ENCODE measurements around the gene GMCL2.

Gene GMCL2

DNA sequence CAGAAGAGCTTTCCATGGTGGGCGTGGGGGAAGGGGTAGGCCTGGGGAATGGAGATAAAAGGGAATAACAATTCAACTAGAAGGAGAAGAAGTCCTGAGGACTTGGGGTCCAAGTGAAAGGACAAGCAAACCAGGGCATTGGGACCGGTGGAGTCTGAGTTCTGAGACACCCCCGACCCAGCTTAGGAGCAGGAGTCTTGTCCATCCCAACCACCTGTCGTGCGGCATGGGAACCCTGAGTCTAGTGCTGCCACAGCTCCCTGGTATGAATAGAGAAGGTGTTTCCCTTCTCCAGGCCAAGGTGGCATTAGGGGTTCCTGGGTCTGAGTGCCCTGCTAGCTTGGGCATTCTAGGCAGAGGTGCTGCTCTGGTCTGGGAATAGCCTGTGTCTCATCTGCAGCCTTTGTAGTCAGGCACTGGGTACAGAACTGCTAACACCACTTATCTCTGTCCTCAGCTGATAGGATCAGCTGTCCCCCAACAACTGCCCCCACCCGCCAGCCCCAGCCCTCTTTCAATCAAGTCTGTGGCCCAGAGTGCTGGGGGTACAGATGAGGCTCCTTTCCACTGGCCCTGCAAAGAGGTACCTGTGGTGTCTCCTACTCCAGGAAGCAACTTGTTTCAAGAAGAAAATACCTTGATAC lies 27.1 kb upstream of the GMCL2 start:
- FAIRE-seq = no peak
- DNase-seq (ENCODE audit: insufficient read length, low spot score) = no peak
- TF ChIP-seq, protein P1, sequence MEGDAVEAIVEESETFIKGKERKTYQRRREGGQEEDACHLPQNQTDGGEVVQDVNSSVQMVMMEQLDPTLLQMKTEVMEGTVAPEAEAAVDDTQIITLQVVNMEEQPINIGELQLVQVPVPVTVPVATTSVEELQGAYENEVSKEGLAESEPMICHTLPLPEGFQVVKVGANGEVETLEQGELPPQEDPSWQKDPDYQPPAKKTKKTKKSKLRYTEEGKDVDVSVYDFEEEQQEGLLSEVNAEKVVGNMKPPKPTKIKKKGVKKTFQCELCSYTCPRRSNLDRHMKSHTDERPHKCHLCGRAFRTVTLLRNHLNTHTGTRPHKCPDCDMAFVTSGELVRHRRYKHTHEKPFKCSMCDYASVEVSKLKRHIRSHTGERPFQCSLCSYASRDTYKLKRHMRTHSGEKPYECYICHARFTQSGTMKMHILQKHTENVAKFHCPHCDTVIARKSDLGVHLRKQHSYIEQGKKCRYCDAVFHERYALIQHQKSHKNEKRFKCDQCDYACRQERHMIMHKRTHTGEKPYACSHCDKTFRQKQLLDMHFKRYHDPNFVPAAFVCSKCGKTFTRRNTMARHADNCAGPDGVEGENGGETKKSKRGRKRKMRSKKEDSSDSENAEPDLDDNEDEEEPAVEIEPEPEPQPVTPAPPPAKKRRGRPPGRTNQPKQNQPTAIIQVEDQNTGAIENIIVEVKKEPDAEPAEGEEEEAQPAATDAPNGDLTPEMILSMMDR (IDR thresholded peaks at IDR 0.05; ENCODE audit: insufficient read depth, missing control alignments) = no peak

GRCh38 chr5:178213748-178214151 lies 26.6 kb upstream of the GMCL2 start:
- TF ChIP-seq, protein P1 (IDR thresholded peaks at IDR 0.05; ENCODE audit: insufficient read depth, missing control alignments) = no peak
- FAIRE-seq (no peak), DNase-seq (ENCODE audit: insufficient read length, low spot score) (no peak)

DNA sequence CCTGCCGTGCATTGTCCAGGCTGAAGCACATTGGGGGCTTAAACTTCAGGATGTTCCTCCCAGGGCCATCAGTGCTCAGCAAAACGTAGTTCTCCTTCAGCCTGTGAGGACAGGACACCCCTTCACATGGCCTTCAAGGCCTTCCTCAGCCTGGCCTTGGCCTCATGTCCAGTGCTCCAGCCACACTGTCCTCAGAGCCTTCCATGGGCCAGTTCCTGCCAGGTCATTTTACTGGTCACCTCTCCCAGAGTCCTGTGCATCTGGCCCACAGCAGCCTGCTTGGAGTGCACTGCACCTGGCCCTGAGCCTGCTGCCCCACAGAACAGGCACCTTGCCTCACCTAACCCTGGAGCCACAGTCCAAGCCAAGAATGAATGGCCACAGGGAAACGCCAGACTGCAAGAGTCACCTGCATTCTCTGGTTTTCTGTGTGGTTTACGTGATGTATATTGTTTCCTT lies 25.9 kb upstream of the GMCL2 start:
- TF ChIP-seq, protein P1 (IDR thresholded peaks at IDR 0.05; ENCODE audit: insufficient read depth, missing control alignments) = no peak
- FAIRE-seq (no peak), DNase-seq (ENCODE audit: insufficient read length, low spot score) (no peak)

GRCh38 chr5:178212241-178213002 lies 25.3 kb upstream of the GMCL2 start:
- DNase-seq (ENCODE audit: insufficient read length, low spot score) = no peak
- FAIRE-seq = no peak
- TF ChIP-seq, protein P1 (IDR thresholded peaks at IDR 0.05; ENCODE audit: insufficient read depth, missing control alignments) = no peak

- FAIRE-seq (no peak), DNase-seq (ENCODE audit: insufficient read length, low spot score) (no peak)
- TF ChIP-seq, protein P1 (IDR thresholded peaks at IDR 0.05; ENCODE audit: insufficient read depth, missing control alignments) = no peak
These were observed 24.2 kb upstream of the GMCL2 start for GRCh38 chr5:178211095-178212048.

DNA sequence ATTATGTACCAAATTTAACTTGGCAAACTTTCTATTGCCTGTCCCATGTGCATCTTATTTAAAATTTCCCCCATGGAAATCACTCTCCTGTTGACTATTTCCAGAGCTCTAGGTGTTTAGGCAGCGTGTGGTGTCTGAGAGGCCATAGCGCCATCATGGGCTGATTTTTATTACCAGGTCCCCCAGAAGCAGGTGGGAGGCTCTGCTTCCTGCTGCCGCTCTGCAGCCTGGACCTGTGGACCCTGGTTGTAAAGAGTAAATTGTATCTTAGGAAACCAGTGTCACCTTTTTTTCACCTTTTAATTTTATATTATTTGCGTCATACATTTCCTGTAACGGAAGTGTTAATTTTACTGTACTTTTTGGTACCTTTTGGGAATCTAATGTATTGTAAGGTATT lies 23.5 kb upstream of the GMCL2 start:
- TF ChIP-seq, protein P1 (IDR thresholded peaks at IDR 0.05; ENCODE audit: insufficient read depth, missing control alignments) = no peak
- no peak for DNase-seq (ENCODE audit: insufficient read length, low spot score)

More for the DNA sequence above, 23.5 kb upstream of the GMCL2 start:
- FAIRE-seq = no peak
